A673 (cell line): ENCODE results near the gene ASZ1. TPM values are rescaled to one million over a fixed set of nuclear protein-coding genes. Genes with fewer than 3 reads are reported as not detected.

ENCODE experiments used
- BruUV-seq: library from RNA; stranded (reverse); fragments of 400-500 nt; replicated peaks from 2 replicates; lab custom pipeline; 2021; lab: Mats Ljungman, UMichigan
- CTCF ChIA-PET: fragments of 300-600 bp; sonication (Branson Sonifier 250); formaldehyde crosslinking; loops from one replicate; lab custom pipeline; 2022; ENCODE audit warnings: antibody characterized with exemption; lab: Charles Lee
- POLR2A ChIA-PET: fragments of 300-600 bp; sonication (Branson Sonifier 250); formaldehyde crosslinking; loops from one replicate; lab custom pipeline; 2022; ENCODE audit warnings: antibody characterized with exemption; ENCODE audit not compliant: low non-redundant PET; lab: Charles Lee
- DNase-seq: peaks from one replicate; pipeline ENCODE4 v3.0.0-alpha.2; 2015; ENCODE audit warnings: low spot score
- H3K27ac ChIP-seq: fragments of 200-600 bp; sonication (generic); 2 replicates; pipeline ENCODE4 v1.5.1; 2016; ENCODE audit warnings: mixed run types, low read depth, mild to moderate bottlenecking, mixed read lengths, antibody characterized with exemption, low read length; ENCODE audit not compliant: poor library complexity, severe bottlenecking
- H3K27me3 ChIP-seq: fragments of 200-600 bp; sonication (generic); replicated peaks from 2 replicates; pipeline ENCODE4 v1.6.1; 2017; ENCODE audit warnings: mixed run types, low read depth, mild to moderate bottlenecking, mixed read lengths, antibody characterized with exemption, low read length; ENCODE audit not compliant: insufficient read depth, poor library complexity
- H3K36me3 ChIP-seq: fragments of 200-600 bp; sonication (generic); 2 replicates; pipeline ENCODE4 v1.6.1; 2016; ENCODE audit warnings: mixed run types, mild to moderate bottlenecking, mixed read lengths, antibody characterized with exemption, low read length; ENCODE audit not compliant: insufficient read depth, poor library complexity, severe bottlenecking
- H3K4me1 ChIP-seq: fragments of 200-600 bp; sonication (generic); 2 replicates; pipeline ENCODE4 v1.6.1; 2017; ENCODE audit warnings: mixed run types, mild to moderate bottlenecking, mixed read lengths, antibody characterized with exemption, low read length; ENCODE audit not compliant: insufficient read depth, poor library complexity, severe bottlenecking
- H3K4me3 ChIP-seq: fragments of 200-600 bp; sonication (generic); 2 replicates; pipeline ENCODE4 v1.5.1; 2016; ENCODE audit warnings: low read depth, mixed run types, mild to moderate bottlenecking, mixed read lengths, low read length; ENCODE audit not compliant: poor library complexity, severe bottlenecking
- H3K9me3 ChIP-seq: fragments of 200-600 bp; sonication (generic); 2 replicates; pipeline ENCODE4 v1.6.1; 2016; ENCODE audit warnings: mixed run types, low read depth, mild to moderate bottlenecking, mixed read lengths, antibody characterized with exemption, low read length; ENCODE audit not compliant: poor library complexity, severe bottlenecking
- CTCF ChIP-seq: fragments of 300-800, 200-600 bp; sonication (generic); conservative IDR thresholded peaks from 2 replicates; pipeline ENCODE4 v1.5.1; 2017; ENCODE audit warnings: low read depth, mild to moderate bottlenecking, antibody characterized with exemption, low read length, moderate library complexity, mixed read lengths
- EZH2 ChIP-seq: fragments of 200-600 bp; sonication (generic); IDR thresholded peaks from 2 replicates; pipeline ENCODE4 v1.6.1; 2017; ENCODE audit warnings: borderline replicate concordance, low read depth, mild to moderate bottlenecking, mixed read lengths, antibody characterized with exemption, low read length; ENCODE audit not compliant: poor library complexity, severe bottlenecking
- intact Hi-C: fragments of 100-400 bp; cut with micrococcal nuclease; formaldehyde crosslinking; loops from one replicate; pipeline ENCODE4 v1.10.0; 2022; ENCODE audit not compliant: unreplicated experiment
- total RNA-seq: library from RNA; stranded (reverse); gene quantifications from 2 replicates; pipeline ENCODE4 v1.2.3, GENCODE V29; 2021

ASZ1 gene
- total RNA-seq, 1 experiment from 2014 or later: not detected

GRCh38 chr7:117320523-117320922 is 106.8 kb downstream of the ASZ1 start:
- intact Hi-C loops: no loop called here
- DNase-seq: no peak
- Histone ChIP-seq H3K36me3 (no peaks in the 10 kb centered on the region), H3K27ac (no peak overlapping the region), H3K27me3 (peaks cover 81% of the 10 kb centered on the region), H3K9me3 (no peaks in the 10 kb centered on the region), H3K4me1 (peaks cover 7% of the 10 kb centered on the region), H3K4me3 (no peak overlapping the region)
- no TSS peak for BruUV-seq
- TF ChIP-seq EZH2 (no peak), CTCF (no peak)
- ChIA-PET POLR2A (no interaction called here), CTCF (no interaction called here)

DNA sequence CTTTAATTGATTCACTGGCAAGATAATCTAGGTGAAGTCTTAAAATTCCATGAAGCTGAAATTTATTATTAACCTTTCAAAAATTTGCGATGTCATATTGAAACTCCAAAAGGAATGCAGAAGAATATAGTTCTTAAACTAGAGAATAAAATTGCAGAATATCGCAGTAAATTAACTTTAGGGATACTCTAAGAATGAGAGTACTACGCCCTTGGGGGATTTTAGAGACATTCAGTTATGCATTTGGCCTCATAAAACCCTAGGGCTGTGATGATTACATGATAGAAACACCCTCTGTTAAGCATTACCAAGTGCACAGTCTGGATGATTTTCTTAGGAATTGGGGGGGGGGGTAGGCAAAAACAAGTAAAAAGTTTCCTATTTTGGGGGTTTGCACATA is 108.1 kb downstream of the ASZ1 start:
- no peak overlapping the region for H3K27ac ChIP-seq
- POLR2A ChIA-PET: no interaction called here

DNA sequence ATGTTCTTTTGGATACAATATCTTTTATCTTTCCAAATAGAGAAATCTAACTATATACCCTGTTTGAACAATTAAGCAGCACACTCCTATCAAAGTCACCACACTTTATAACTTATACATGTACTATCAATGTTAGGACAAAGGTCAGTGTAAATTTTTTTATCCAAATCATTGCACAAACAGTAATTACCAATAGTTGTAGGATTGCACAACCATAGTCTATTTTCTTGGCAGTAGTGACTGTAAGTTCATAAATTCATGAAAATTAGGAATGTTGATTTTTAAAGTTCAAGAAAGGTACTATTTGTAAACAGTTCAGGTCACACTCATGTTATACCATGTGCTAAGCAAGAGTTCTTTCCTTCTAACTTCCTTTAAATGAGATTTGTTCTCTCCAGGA is 113.7 kb downstream of the ASZ1 start:
- no TSS peak for BruUV-seq
- no peak for TF ChIP-seq CTCF
- Histone ChIP-seq H3K4me1 (no peaks in the 10 kb centered on the region), H3K9me3 (no peaks in the 10 kb centered on the region), H3K27me3 (peaks cover 13% of the 10 kb centered on the region), H3K4me3 (no peak overlapping the region), H3K27ac (no peak overlapping the region), H3K36me3 (no peaks in the 10 kb centered on the region)
- CTCF ChIA-PET: interaction anchor here (0.6 kb wide), 1 partner anchor 100 kb away, joined by 3 read pairs; no protein-coding TSS in a partner anchor
- POLR2A ChIA-PET: no interaction called here
- DNase-seq: no peak
- intact Hi-C loops: no loop called here

More for the DNA sequence above, 108.1 kb downstream of the ASZ1 start:
- BruUV-seq: no TSS peak
- Histone ChIP-seq H3K36me3 (no peaks in the 10 kb centered on the region), H3K27me3 (peaks cover 68% of the 10 kb centered on the region), H3K9me3 (no peaks in the 10 kb centered on the region), H3K4me3 (no peak overlapping the region), H3K4me1 (peaks cover 3% of the 10 kb centered on the region)
- TF ChIP-seq CTCF (no peak), EZH2 (no peak)
- intact Hi-C loops: no loop called here
- CTCF ChIA-PET: no interaction called here
- no peak for DNase-seq

Other genes with a start within 250 kb of the ASZ1 start
- not detected in 2 replicates for gene WNT2, start 104.4 kb downstream of the ASZ1 start, total RNA-seq
- 0.19 and 0.37 TPM in 2 replicates for gene CFTR, start 52.5 kb upstream of the ASZ1 start, total RNA-seq